GM12873 (cell line): ENCODE results near the gene KCNQ5.

ENCODE experiments used
- CTCF ChIP-seq: IDR thresholded peaks from 2 replicates; pipeline ENCODE4 v1.5.1; 2012; ENCODE audit warnings: low read depth, mild to moderate bottlenecking, moderate library complexity, low read length, control low read depth; ENCODE audit not compliant: insufficient read depth; ENCODE audit errors: missing control alignments

Gene KCNQ5

GRCh38 chr6:73043446-73043845 lies 421.6 kb downstream of the KCNQ5 start:
- TF ChIP-seq CTCF: no peak

- TF ChIP-seq CTCF: no peak
Observed at GRCh38 chr6:73045609-73046008, 423.7 kb downstream of the KCNQ5 start.

- no peak for TF ChIP-seq CTCF
Observed at GRCh38 chr6:73047801-73048200, 425.9 kb downstream of the KCNQ5 start.

GRCh38 chr6:73049971-73050594 lies 428.2 kb downstream of the KCNQ5 start:
- TF ChIP-seq CTCF: no peak

GRCh38 chr6:73050706-73051105 lies 428.8 kb downstream of the KCNQ5 start:
- TF ChIP-seq CTCF: no peak

GRCh38 chr6:73051147-73051546 lies 429.3 kb downstream of the KCNQ5 start:
- no peak for TF ChIP-seq CTCF

GRCh38 chr6:73054958-73055357 lies 433.1 kb downstream of the KCNQ5 start:
- no peak for TF ChIP-seq CTCF
